ENCODE data around the gene ATG16L1.

GRCh38 chr2:233261819-233262555 lies 10.5 kb downstream of the ATG16L1 start:
- no peak for TF ChIP-seq CTCF (optimal IDR thresholded peaks at IDR 0.05 in 1 of 3, IDR thresholded peaks at IDR 0.05 in 1 of 3, conservative IDR thresholded peaks at IDR 0.05 in 1 of 3; ENCODE audit: extremely low read depth in 1 of 3, insufficient read depth in 2 of 3, low read length in 3 of 3)
- TF ChIP-seq EZH2 (IDR thresholded peaks at IDR 0.05; ENCODE audit: low read length): no peak

Measured in keratinocyte (primary cell).